H9 (cell line): ENCODE results near the gene COL8A1. TPM values are rescaled to one million over a fixed set of nuclear protein-coding genes. Genes with fewer than 3 reads are reported as not detected.

ENCODE experiments used
- DNase-seq: peaks from one replicate; pipeline ENCODE4 v3.0.0-alpha.2; 2017
- H2AFZ ChIP-seq: one replicate; pipeline ENCODE4 v1.6.1; 2013; ENCODE audit warnings: mild to moderate bottlenecking, low read length, control low read depth, moderate library complexity
- H2AK5ac ChIP-seq: 2 replicates; pipeline ENCODE4 v1.6.1; 2013; ENCODE audit warnings: low read length, control low read depth, mixed read lengths; ENCODE audit not compliant: insufficient read length
- H2BK120ac ChIP-seq: one replicate; pipeline ENCODE4 v1.6.1; 2013; ENCODE audit warnings: low read depth, mild to moderate bottlenecking, low read length, control low read depth, inconsistent platforms; ENCODE audit not compliant: poor library complexity, severe bottlenecking
- H2BK12ac ChIP-seq: 2 replicates; pipeline ENCODE4 v1.6.1; 2013; ENCODE audit warnings: low read length, control low read depth, mixed read lengths, low read depth; ENCODE audit not compliant: insufficient read length
- H2BK15ac ChIP-seq: 2 replicates; pipeline ENCODE4 v1.6.1; 2013; ENCODE audit warnings: low read depth, low read length, control low read depth
- H2BK20ac ChIP-seq: one replicate; pipeline ENCODE4 v1.6.1; 2013; ENCODE audit warnings: low read depth, mild to moderate bottlenecking, low read length, control low read depth, inconsistent platforms; ENCODE audit not compliant: poor library complexity, severe bottlenecking
- H2BK5ac ChIP-seq: 2 replicates; pipeline ENCODE4 v1.6.1; 2013; ENCODE audit warnings: low read length, control low read depth, mixed read lengths; ENCODE audit not compliant: insufficient read length
- H3K14ac ChIP-seq: 2 replicates; pipeline ENCODE4 v1.6.1; 2013; ENCODE audit warnings: low read length, control low read depth; ENCODE audit not compliant: insufficient read depth
- H3K18ac ChIP-seq: 2 replicates; pipeline ENCODE4 v1.6.1; 2013; ENCODE audit warnings: low read depth, mild to moderate bottlenecking, mixed read lengths, low read length, control low read depth; ENCODE audit not compliant: insufficient read length
- H3K23ac ChIP-seq: 2 replicates; pipeline ENCODE4 v1.6.1; 2013; ENCODE audit warnings: low read length, control low read depth, mixed read lengths, low read depth; ENCODE audit not compliant: insufficient read length
- H3K23me2 ChIP-seq: 2 replicates; pipeline ENCODE4 v1.6.1; 2013; ENCODE audit warnings: low read depth, mild to moderate bottlenecking, mixed read lengths, low read length, control low read depth; ENCODE audit not compliant: insufficient read length, poor library complexity, severe bottlenecking
- H3K27ac ChIP-seq: 2 replicates; pipeline ENCODE4 v1.5.1; 2013; ENCODE audit warnings: low read length, control low read depth, mixed read lengths, low read depth; ENCODE audit not compliant: insufficient read length
- H3K27me3 ChIP-seq: 2 replicates; pipeline ENCODE4 v1.6.1; 2013; ENCODE audit warnings: low read length, control low read depth, inconsistent platforms; ENCODE audit not compliant: insufficient read depth
- H3K4ac ChIP-seq: 2 replicates; pipeline ENCODE4 v1.6.1; 2013; ENCODE audit warnings: low read depth, mild to moderate bottlenecking, control low read depth, inconsistent platforms, low read length, moderate library complexity
- H3K4me1 ChIP-seq: 2 replicates; pipeline ENCODE4 v1.6.1; 2013; ENCODE audit warnings: low read length, control low read depth, inconsistent platforms; ENCODE audit not compliant: insufficient read depth
- H3K4me2 ChIP-seq: 2 replicates; pipeline ENCODE4 v1.6.1; 2013; ENCODE audit warnings: low read length, control low read depth, mixed read lengths; ENCODE audit not compliant: insufficient read length, insufficient read depth
- H3K56ac ChIP-seq: 2 replicates; pipeline ENCODE4 v1.6.1; 2013; ENCODE audit warnings: low read depth, mild to moderate bottlenecking, mixed read lengths, low read length, control low read depth; ENCODE audit not compliant: insufficient read length
- H3K79me1 ChIP-seq: 2 replicates; pipeline ENCODE4 v1.6.1; 2013; ENCODE audit warnings: low read depth, mild to moderate bottlenecking, moderate library complexity, low read length, control low read depth, inconsistent platforms; ENCODE audit not compliant: insufficient read depth, poor library complexity, severe bottlenecking
- H3K79me2 ChIP-seq: 2 replicates; pipeline ENCODE4 v1.6.1; 2013; ENCODE audit warnings: low read length, control low read depth, inconsistent platforms; ENCODE audit not compliant: insufficient read depth
- H3K9ac ChIP-seq: 2 replicates; pipeline ENCODE4 v1.6.1; 2013; ENCODE audit warnings: low read length, control low read depth, mixed read lengths; ENCODE audit not compliant: insufficient read length; ENCODE audit errors: extremely low read depth
- H3K9me3 ChIP-seq: one replicate; pipeline ENCODE4 v1.6.1; 2013; ENCODE audit warnings: low read depth, low read length, inconsistent platforms; ENCODE audit not compliant: control insufficient read depth
- H3T11ph ChIP-seq: one replicate; pipeline ENCODE4 v1.6.1; 2013; ENCODE audit warnings: mild to moderate bottlenecking, low read length, control low read depth, inconsistent platforms
- H4K20me1 ChIP-seq: one replicate; pipeline ENCODE4 v1.6.1; 2013; ENCODE audit not compliant: control insufficient read depth, insufficient read length, insufficient read depth
- H4K5ac ChIP-seq: 2 replicates; pipeline ENCODE4 v1.6.1; 2013; ENCODE audit warnings: low read depth, mild to moderate bottlenecking, mixed read lengths, low read length, control low read depth; ENCODE audit not compliant: insufficient read length
- H4K8ac ChIP-seq: replicated peaks from 2 replicates; pipeline ENCODE4 v1.6.1; 2013; ENCODE audit warnings: low read length, control low read depth, mixed read lengths, low read depth; ENCODE audit not compliant: insufficient read length
- H4K91ac ChIP-seq: 2 replicates; pipeline ENCODE4 v1.6.1; 2013; ENCODE audit warnings: low read depth, mild to moderate bottlenecking, moderate library complexity, mixed read lengths, low read length, control low read depth; ENCODE audit not compliant: insufficient read length
- H3K27ac Mint-ChIP-seq, 3 experiments: 2 replicates in 2 of 3; 3 replicates in 1 of 3; pipeline ENCODE4 v1.8.0; 2020 to 2021; ENCODE audit warnings: mixed read lengths in 3 of 3, mild to moderate bottlenecking in 1 of 3, moderate library complexity in 1 of 3
- H3K27me3 Mint-ChIP-seq: 2 replicates; pipeline ENCODE4 v1.8.0; 2021; ENCODE audit warnings: low read depth, mild to moderate bottlenecking, moderate library complexity, mixed read lengths
- H3K36me3 Mint-ChIP-seq, 3 experiments: 2 replicates in 2 of 3; 3 replicates in 1 of 3; pipeline ENCODE4 v1.8.0; 2020 to 2021; ENCODE audit warnings: low read depth in 3 of 3, mixed read lengths in 3 of 3; ENCODE audit not compliant: insufficient read depth in 1 of 3
- H3K4me1 Mint-ChIP-seq, 2 experiments: 2 replicates each; pipeline ENCODE4 v1.8.0; 2020; ENCODE audit warnings: mixed read lengths in 2 of 2
- H3K4me3 Mint-ChIP-seq, 2 experiments: 2 replicates in 1 of 2; 3 replicates in 1 of 2; pipeline ENCODE4 v1.8.0; 2020 to 2021; ENCODE audit warnings: mild to moderate bottlenecking in 2 of 2, mixed read lengths in 2 of 2, moderate library complexity in 1 of 2
- H3K9me3 Mint-ChIP-seq, 2 experiments: 2 replicates in 1 of 2; 3 replicates in 1 of 2; pipeline ENCODE4 v1.8.0; 2020; ENCODE audit warnings: mild to moderate bottlenecking in 2 of 2, mixed read lengths in 2 of 2, moderate library complexity in 1 of 2
- WGBS: extraction: QIAGEN DNeasy Blood & Tissue Kit; methylation state at CpG from one replicate; pipeline ENCODE4 v1.1.7; 2013; ENCODE audit warnings: missing lambda C conversion rate, low lambda C conversion rate, mixed read lengths; ENCODE audit not compliant: insufficient read length; ENCODE audit errors: extremely low coverage; 5-methylcytosine and 5-hydroxymethylcytosine counted together
- total RNA-seq: library from RNA; stranded (reverse); gene quantifications from 2 replicates; pipeline ENCODE4 v1.2.1, GENCODE V29; 2021
- TF ChIP-seq, protein P1 (sequence below): fragments of 200-600 bp; sonication (generic); conservative IDR thresholded peaks from 3 replicates; pipeline ENCODE4 v1.8.0; 2021; ENCODE audit warnings: antibody characterized with exemption, mild to moderate bottlenecking

The COL8A1 gene
- total RNA-seq, 1 experiment from 2014 or later, result 0.17 TPM

DNA sequence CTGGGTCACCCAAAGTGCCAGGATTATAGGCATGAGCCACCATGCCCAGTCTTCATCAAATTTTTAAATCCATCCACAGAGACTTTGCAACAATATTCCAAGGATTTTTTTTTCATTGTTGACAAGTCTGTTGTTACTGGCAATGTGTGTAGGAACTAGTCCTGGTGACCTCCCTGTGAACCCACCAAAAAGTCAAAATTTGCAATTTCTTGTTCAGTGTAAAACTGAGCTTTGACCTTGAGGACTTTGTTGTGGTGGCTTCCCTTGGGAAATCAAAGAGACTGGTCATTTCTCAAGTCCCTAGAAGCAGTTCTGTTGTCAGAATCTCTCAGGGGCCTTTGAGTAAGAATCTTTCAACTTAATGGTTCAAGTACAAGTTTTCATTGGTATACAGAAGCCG lies 36.9 kb upstream of the COL8A1 start:
- no peak overlapping the region for H4K5ac ChIP-seq
- no peak overlapping the region for H3T11ph ChIP-seq
- H3K79me1 ChIP-seq, result no peaks in the 10 kb centered on the region
- Mint-ChIP-seq H3K27ac (no peak overlapping the region), H3K4me3 (no peak overlapping the region), H3K4me1 (peaks cover 0 to 2% of the 10 kb centered on the region in 2 experiments; a peak in 3 of 4 replicates), H3K27me3 (0 out of 2 replicates have a peak, but pooled peaks cover 4% of the 10 kb centered on the region), H3K9me3 (no peaks in the 10 kb centered on the region; a peak in 1 of 5 replicates), H3K36me3 (no peaks in the 10 kb centered on the region)
- no peak overlapping the region for H2AK5ac ChIP-seq
- H3K18ac ChIP-seq, result no peak overlapping the region
- no peaks in the 10 kb centered on the region for H3K27me3 ChIP-seq
- H3K23me2 ChIP-seq, result no peaks in the 10 kb centered on the region
- no peak overlapping the region for H3K23ac ChIP-seq
- no peak overlapping the region for H2BK15ac ChIP-seq
- H3K14ac ChIP-seq, result no peak overlapping the region
- H2BK5ac ChIP-seq, result no peak overlapping the region
- TF ChIP-seq, protein P1, sequence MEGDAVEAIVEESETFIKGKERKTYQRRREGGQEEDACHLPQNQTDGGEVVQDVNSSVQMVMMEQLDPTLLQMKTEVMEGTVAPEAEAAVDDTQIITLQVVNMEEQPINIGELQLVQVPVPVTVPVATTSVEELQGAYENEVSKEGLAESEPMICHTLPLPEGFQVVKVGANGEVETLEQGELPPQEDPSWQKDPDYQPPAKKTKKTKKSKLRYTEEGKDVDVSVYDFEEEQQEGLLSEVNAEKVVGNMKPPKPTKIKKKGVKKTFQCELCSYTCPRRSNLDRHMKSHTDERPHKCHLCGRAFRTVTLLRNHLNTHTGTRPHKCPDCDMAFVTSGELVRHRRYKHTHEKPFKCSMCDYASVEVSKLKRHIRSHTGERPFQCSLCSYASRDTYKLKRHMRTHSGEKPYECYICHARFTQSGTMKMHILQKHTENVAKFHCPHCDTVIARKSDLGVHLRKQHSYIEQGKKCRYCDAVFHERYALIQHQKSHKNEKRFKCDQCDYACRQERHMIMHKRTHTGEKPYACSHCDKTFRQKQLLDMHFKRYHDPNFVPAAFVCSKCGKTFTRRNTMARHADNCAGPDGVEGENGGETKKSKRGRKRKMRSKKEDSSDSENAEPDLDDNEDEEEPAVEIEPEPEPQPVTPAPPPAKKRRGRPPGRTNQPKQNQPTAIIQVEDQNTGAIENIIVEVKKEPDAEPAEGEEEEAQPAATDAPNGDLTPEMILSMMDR, result no peak
- no peak overlapping the region for H3K56ac ChIP-seq
- no peak overlapping the region for H3K27ac ChIP-seq
- H3K9ac ChIP-seq, result no peak overlapping the region
- no peak overlapping the region for H2AFZ ChIP-seq
- DNase-seq, result no peak
- H3K4me1 ChIP-seq, result no peaks in the 10 kb centered on the region
- H2BK120ac ChIP-seq, result no peak overlapping the region
- no peak overlapping the region for H2BK12ac ChIP-seq
- WGBS, result no CpG with 5 or more reads among the region's 1 CpG
- H3K79me2 ChIP-seq, result no peaks in the 10 kb centered on the region
- H4K20me1 ChIP-seq, result no peaks in the 10 kb centered on the region
- H3K4ac ChIP-seq, result no peak overlapping the region
- H3K9me3 ChIP-seq, result no peaks in the 10 kb centered on the region
- H4K91ac ChIP-seq, result no peak overlapping the region
- H4K8ac ChIP-seq, result no peak overlapping the region
- no peak overlapping the region for H2BK20ac ChIP-seq
- H3K4me2 ChIP-seq, result no peak overlapping the region
